SU-DHL-6 (cell line): ENCODE measurements around the gene SBNO2.

ENCODE experiments used
- H2AFZ ChIP-seq: fragments of 200-600 bp; sonication (generic); 2 replicates; pipeline ENCODE4 v1.6.1; 2014; ENCODE audit warnings: low read depth, mild to moderate bottlenecking, moderate library complexity, mixed read lengths, antibody characterized with exemption, low read length; ENCODE audit not compliant: severe bottlenecking
- H3F3A ChIP-seq: fragments of 200-600 bp; shearing (Covaris generic); 2 replicates; pipeline ENCODE4 v1.6.0; 2016; ENCODE audit warnings: antibody characterized with exemption, mild to moderate bottlenecking; ENCODE audit not compliant: insufficient read depth
- H3K27ac ChIP-seq: fragments of 200-600 bp; sonication (generic); 2 replicates; pipeline ENCODE4 v1.5.1; 2016; ENCODE audit warnings: low read depth, mild to moderate bottlenecking, low read length, moderate library complexity, mixed read lengths
- H3K27me3 ChIP-seq: fragments of 200-600 bp; sonication (generic), shearing (Covaris generic); 2 replicates; pipeline ENCODE4 v1.6.0; 2014; ENCODE audit warnings: mild to moderate bottlenecking, low read length
- H3K36me3 ChIP-seq: fragments of 200-600 bp; sonication (generic); 2 replicates; pipeline ENCODE4 v1.6.1; 2014; ENCODE audit warnings: mild to moderate bottlenecking, low read length, mixed read lengths
- H3K4me2 ChIP-seq: fragments of 300-600, 200-600 bp; shearing (Covaris generic), sonication (generic); 2 replicates; pipeline ENCODE4 v1.6.0; 2014; ENCODE audit warnings: low read length, low read depth, mild to moderate bottlenecking; ENCODE audit not compliant: poor library complexity, severe bottlenecking
- H3K4me3 ChIP-seq: fragments of 200-600 bp; sonication (generic); 2 replicates; pipeline ENCODE4 v1.5.1; 2014; ENCODE audit warnings: antibody characterized with exemption, low read length, mild to moderate bottlenecking, mixed read lengths; ENCODE audit not compliant: insufficient read depth, poor library complexity, severe bottlenecking
- H3K79me2 ChIP-seq: fragments of 200-600 bp; sonication (generic); 2 replicates; pipeline ENCODE4 v1.6.1; 2014; ENCODE audit warnings: mild to moderate bottlenecking, low read length, moderate library complexity; ENCODE audit not compliant: insufficient read depth
- H3K9ac ChIP-seq: fragments of 200-600 bp; sonication (generic); 2 replicates; pipeline ENCODE4 v1.7.0; 2014; ENCODE audit warnings: mild to moderate bottlenecking, low read length
- H3K9me2 ChIP-seq: fragments of 200-600 bp; sonication (generic); replicated peaks from 2 replicates; pipeline ENCODE4 v1.6.1; 2014; ENCODE audit warnings: low read length; ENCODE audit not compliant: insufficient read depth
- H3K9me3 ChIP-seq: fragments of 200-600 bp; sonication (generic); 2 replicates; pipeline ENCODE4 v1.6.1; 2014; ENCODE audit warnings: low read length, mixed read lengths; ENCODE audit not compliant: insufficient read depth
- H4K20me1 ChIP-seq: fragments of 200-600 bp; sonication (generic); 2 replicates; pipeline ENCODE4 v1.6.1; 2014; ENCODE audit warnings: low read depth, mild to moderate bottlenecking, antibody characterized with exemption, low read length, moderate library complexity, mixed read lengths
- EZH2phosphoT487 ChIP-seq: fragments of 200-600 bp; sonication (generic), shearing (Covaris generic); conservative IDR thresholded peaks from 2 replicates; pipeline ENCODE4 v1.6.1; 2018; ENCODE audit warnings: mild to moderate bottlenecking, antibody characterized with exemption, low read length, moderate library complexity, mixed read lengths
- TF ChIP-seq, protein P1 (sequence below): fragments of 200-600 bp; sonication (generic); IDR thresholded peaks from one replicate; pipeline ENCODE4 v1.5.1; 2017; ENCODE audit warnings: antibody characterized with exemption, mild to moderate bottlenecking, low read length, moderate library complexity; ENCODE audit not compliant: insufficient read depth, poor library complexity, severe bottlenecking

SBNO2 gene

DNA sequence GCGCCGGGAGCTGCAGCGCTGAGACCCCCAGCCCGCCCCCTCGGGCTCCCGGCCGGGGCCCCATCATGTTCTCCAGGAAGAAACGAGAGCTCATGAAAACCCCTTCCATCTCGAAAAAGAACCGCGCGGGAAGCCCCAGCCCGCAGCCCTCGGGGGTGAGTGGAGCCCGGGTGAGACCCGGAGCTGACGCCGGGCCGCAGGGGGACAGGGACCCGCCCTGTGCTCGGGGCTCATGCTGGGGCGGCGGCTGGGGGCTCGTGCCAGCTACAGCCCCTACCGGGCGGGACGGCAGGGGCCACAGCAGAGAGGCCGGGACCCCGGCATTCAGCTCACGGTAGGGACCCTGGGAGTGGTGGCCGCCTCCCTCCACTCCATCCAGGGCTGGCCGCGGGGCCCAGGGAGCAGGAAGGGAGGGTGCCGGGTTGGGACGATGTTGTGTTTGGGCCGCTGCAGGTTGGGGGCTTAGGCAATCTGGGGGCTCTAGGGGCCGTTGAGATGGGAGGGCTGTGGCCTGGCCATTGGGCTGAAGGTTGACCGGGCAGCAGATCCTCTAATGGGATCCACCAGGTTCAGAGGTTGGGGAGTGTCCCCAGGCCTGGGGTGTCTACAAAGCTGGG lies 106.6 kb downstream of the SBNO2 start:
- Histone ChIP-seq H3K9me2 (no peaks in the 10 kb centered on the region), H3K4me3 (peak overlapping the region; percentile 88), H3K36me3 (no peaks in the 10 kb centered on the region), H3K79me2 (peaks cover 21% of the 10 kb centered on the region), H3K27me3 (no peaks in the 10 kb centered on the region), H3K9me3 (no peaks in the 10 kb centered on the region), H3K4me2 (peak overlapping the region; percentile 74), H3K9ac (peak overlapping the region; percentile 96), H3F3A (peaks cover 36% of the 10 kb centered on the region), H4K20me1 (no peaks in the 10 kb centered on the region), H3K27ac (peak overlapping the region; percentile 89), H2AFZ (peak overlapping the region; percentile 13)
- no peak for TF ChIP-seq EZH2phosphoT487
- TF ChIP-seq, protein P1, sequence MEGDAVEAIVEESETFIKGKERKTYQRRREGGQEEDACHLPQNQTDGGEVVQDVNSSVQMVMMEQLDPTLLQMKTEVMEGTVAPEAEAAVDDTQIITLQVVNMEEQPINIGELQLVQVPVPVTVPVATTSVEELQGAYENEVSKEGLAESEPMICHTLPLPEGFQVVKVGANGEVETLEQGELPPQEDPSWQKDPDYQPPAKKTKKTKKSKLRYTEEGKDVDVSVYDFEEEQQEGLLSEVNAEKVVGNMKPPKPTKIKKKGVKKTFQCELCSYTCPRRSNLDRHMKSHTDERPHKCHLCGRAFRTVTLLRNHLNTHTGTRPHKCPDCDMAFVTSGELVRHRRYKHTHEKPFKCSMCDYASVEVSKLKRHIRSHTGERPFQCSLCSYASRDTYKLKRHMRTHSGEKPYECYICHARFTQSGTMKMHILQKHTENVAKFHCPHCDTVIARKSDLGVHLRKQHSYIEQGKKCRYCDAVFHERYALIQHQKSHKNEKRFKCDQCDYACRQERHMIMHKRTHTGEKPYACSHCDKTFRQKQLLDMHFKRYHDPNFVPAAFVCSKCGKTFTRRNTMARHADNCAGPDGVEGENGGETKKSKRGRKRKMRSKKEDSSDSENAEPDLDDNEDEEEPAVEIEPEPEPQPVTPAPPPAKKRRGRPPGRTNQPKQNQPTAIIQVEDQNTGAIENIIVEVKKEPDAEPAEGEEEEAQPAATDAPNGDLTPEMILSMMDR: no peak

DNA sequence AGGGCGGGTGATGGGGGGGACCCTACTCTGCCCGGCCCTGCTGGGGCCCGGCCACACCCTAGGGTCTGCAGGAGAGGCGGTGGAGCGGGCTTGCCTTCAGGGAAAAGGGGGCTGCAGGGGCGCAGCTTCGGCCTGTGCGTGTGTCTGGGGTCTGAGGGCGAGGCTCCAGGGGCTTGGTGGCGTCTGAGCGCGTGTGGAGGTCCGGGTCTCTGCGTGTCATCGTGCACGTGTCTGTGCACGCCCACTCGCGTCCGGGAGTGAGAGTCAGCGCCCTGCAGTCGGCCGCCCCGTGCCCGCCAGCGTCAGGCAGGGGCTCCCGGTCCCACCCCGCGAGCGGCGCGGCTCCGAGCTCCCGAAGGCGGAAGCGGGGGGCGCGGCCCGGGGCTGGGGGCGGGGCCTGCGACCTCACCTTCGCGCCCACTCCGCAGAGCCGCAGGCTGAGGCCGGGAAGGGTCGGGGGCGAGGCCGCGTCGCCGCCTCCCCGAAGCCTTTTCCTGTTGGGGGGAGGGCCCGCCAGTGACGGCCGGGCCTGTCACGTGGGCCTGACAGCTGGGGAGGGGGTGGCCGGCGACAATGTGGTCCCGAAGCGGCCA lies 107.2 kb downstream of the SBNO2 start, which contains the start of gene ARHGAP45:
Gene ARHGAP45 (plus strand): TSS at position 420 of the 593 bp plus-strand sequence. CDS start 239 bp downstream, outside the sequence.
- peak within 1 kb of the TSS; percentile 96 for H3K9ac ChIP-seq
- H4K20me1 ChIP-seq: no peaks in the 10 kb centered on the region
- H3K27ac ChIP-seq: peak within 1 kb of the TSS; percentile 89
- H3K4me2 ChIP-seq: peak within 1 kb of the TSS; percentile 74
- no peaks in the 10 kb centered on the region for H3K9me3 ChIP-seq
- H2AFZ ChIP-seq: peak within 1 kb of the TSS; percentile 13
- peaks cover 31% of the 10 kb centered on the region for H3F3A ChIP-seq
- H3K36me3 ChIP-seq: no peaks in the 10 kb centered on the region
- H3K9me2 ChIP-seq: no peaks in the 10 kb centered on the region
- peaks cover 21% of the 10 kb centered on the region for H3K79me2 ChIP-seq
- TF ChIP-seq, protein P1: no peak
- TF ChIP-seq EZH2phosphoT487: no peak
- H3K4me3 ChIP-seq: peak within 1 kb of the TSS; percentile 88
- H3K27me3 ChIP-seq: no peaks in the 10 kb centered on the region

GRCh38 chr19:1066251-1066747 lies 107.8 kb downstream of the SBNO2 start:
- H3F3A ChIP-seq: peaks cover 27% of the 10 kb centered on the region
- no peaks in the 10 kb centered on the region for H3K27me3 ChIP-seq
- H3K4me3 ChIP-seq: peak overlapping the region; percentile 88
- no peak overlapping the region for H2AFZ ChIP-seq
- H3K36me3 ChIP-seq: no peaks in the 10 kb centered on the region
- H4K20me1 ChIP-seq: no peaks in the 10 kb centered on the region
- H3K27ac ChIP-seq: peak overlapping the region; percentile 89
- no peak for TF ChIP-seq EZH2phosphoT487
- TF ChIP-seq, protein P1: no peak
- peak overlapping the region; percentile 74 for H3K4me2 ChIP-seq
- peak overlapping the region; percentile 96 for H3K9ac ChIP-seq
- H3K79me2 ChIP-seq: peaks cover 21% of the 10 kb centered on the region
- H3K9me3 ChIP-seq: no peaks in the 10 kb centered on the region
- no peaks in the 10 kb centered on the region for H3K9me2 ChIP-seq
